Neural cell (in vitro differentiated cells): ENCODE measurements around the gene FHIT. TPM values are rescaled to one million over a fixed set of nuclear protein-coding genes. Genes with fewer than 3 reads are reported as not detected.
"Not testable (repeated sequence)": the region's sequence is repeated elsewhere in the genome, so short reads cannot be mapped to it uniquely, and the experiment has no call there.

Source experiments
- H2AFZ ChIP-seq: fragments of 200-600, 300-800 bp; sonication (generic), shearing (Covaris generic); 2 replicates; pipeline ENCODE4 v1.6.0; 2014; ENCODE audit warnings: low read depth, mild to moderate bottlenecking, antibody characterized with exemption, low read length, moderate library complexity
- H3F3A ChIP-seq: fragments of 200-600 bp; shearing (Covaris generic); 2 replicates; pipeline ENCODE4 v1.6.1; 2016; ENCODE audit warnings: mild to moderate bottlenecking, moderate library complexity, mixed read lengths, antibody characterized with exemption, low read length; ENCODE audit not compliant: insufficient read depth, poor library complexity, severe bottlenecking
- H3K27ac ChIP-seq: fragments of 200-600, 300-800 bp; sonication (generic), shearing (Covaris generic); 2 replicates; pipeline ENCODE4 v1.5.1; 2014; ENCODE audit warnings: mild to moderate bottlenecking, low read length, moderate library complexity
- H3K27me3 ChIP-seq: fragments of 300-800, 200-600 bp; sonication (generic), shearing (Covaris generic); 2 replicates; pipeline ENCODE4 v1.6.0; 2014; ENCODE audit warnings: mild to moderate bottlenecking, low read depth, low read length, moderate library complexity; ENCODE audit not compliant: insufficient read depth
- H3K36me3 ChIP-seq: fragments of 300-800, 200-600 bp; sonication (generic), shearing (Covaris generic); 2 replicates; pipeline ENCODE4 v1.5.1; 2014; ENCODE audit warnings: mild to moderate bottlenecking, antibody characterized with exemption, low read length, moderate library complexity; ENCODE audit not compliant: insufficient read depth
- H3K4me2 ChIP-seq: fragments of 300-800, 200-600 bp; sonication (generic), shearing (Covaris generic); 2 replicates; pipeline ENCODE4 v1.6.0; 2014; ENCODE audit warnings: mild to moderate bottlenecking, low read length
- H3K4me3 ChIP-seq: fragments of 300-800, 200-600 bp; sonication (generic), shearing (Covaris generic); 2 replicates; pipeline ENCODE4 v1.5.1; 2014; ENCODE audit warnings: mild to moderate bottlenecking, low read length, moderate library complexity
- H3K79me2 ChIP-seq: fragments of 200-600 bp; shearing (Covaris generic); replicated peaks from 2 replicates; pipeline ENCODE4 v1.6.0; 2014; ENCODE audit warnings: mild to moderate bottlenecking, low read length, moderate library complexity; ENCODE audit not compliant: insufficient read depth
- H3K9ac ChIP-seq: fragments of 300-800, 200-600 bp; sonication (generic), shearing (Covaris generic); 2 replicates; pipeline ENCODE4 v1.6.1; 2016; ENCODE audit warnings: mild to moderate bottlenecking, low read length, mixed read lengths
- H3K9me2 ChIP-seq: fragments of 200-600 bp; shearing (Covaris generic); 2 replicates; pipeline ENCODE4 v1.6.1; 2016; ENCODE audit warnings: mild to moderate bottlenecking, low read length, mixed read lengths; ENCODE audit not compliant: insufficient read depth
- H3K9me3 ChIP-seq: fragments of 200-600, 300-800 bp; sonication (generic), shearing (Covaris generic); 2 replicates; pipeline ENCODE4 v1.6.1; 2016; ENCODE audit warnings: mild to moderate bottlenecking, mixed run types, low read length, moderate library complexity, mixed read lengths
- H4K20me1 ChIP-seq: fragments of 200-600 bp; shearing (Covaris generic); 2 replicates; pipeline ENCODE4 v1.6.1; 2016; ENCODE audit warnings: mild to moderate bottlenecking, mixed run types; ENCODE audit not compliant: insufficient read depth
- CTCF ChIP-seq: fragments of 450-650 bp; IDR thresholded peaks from 2 replicates; pipeline ENCODE4 v1.5.1; 2014; ENCODE audit warnings: antibody characterized with exemption, mild to moderate bottlenecking, moderate library complexity; ENCODE audit not compliant: poor library complexity, severe bottlenecking
- EP300 ChIP-seq: fragments of 450-650 bp; conservative IDR thresholded peaks from 2 replicates; pipeline ENCODE4 v1.6.1; 2014; ENCODE audit warnings: antibody characterized with exemption, mild to moderate bottlenecking, moderate library complexity; ENCODE audit not compliant: poor library complexity, severe bottlenecking
- EZH2 ChIP-seq: fragments of 200-600, 300-800 bp; shearing (Covaris generic), sonication (generic); IDR thresholded peaks from 2 replicates; pipeline ENCODE4 v1.6.1; 2014; ENCODE audit warnings: antibody characterized with exemption, low read length, borderline replicate concordance, mild to moderate bottlenecking; ENCODE audit not compliant: insufficient read depth, poor library complexity, severe bottlenecking
- MXI1 ChIP-seq: fragments of 450-650 bp; conservative IDR thresholded peaks from 2 replicates; pipeline ENCODE4 v1.6.1; 2014; ENCODE audit warnings: antibody characterized with exemption, mild to moderate bottlenecking; ENCODE audit not compliant: poor library complexity, severe bottlenecking
- POLR2AphosphoS5 ChIP-seq: IDR thresholded peaks from 2 replicates; pipeline ENCODE4 v1.6.1; 2012
- RAD21 ChIP-seq: fragments of 450-650 bp; conservative IDR thresholded peaks from 2 replicates; pipeline ENCODE4 v1.6.1; 2014; ENCODE audit warnings: antibody characterized with exemption, mild to moderate bottlenecking, moderate library complexity
- REST ChIP-seq: IDR thresholded peaks from 2 replicates; pipeline ENCODE4 v1.6.1; 2012; ENCODE audit warnings: borderline replicate concordance
- SMC3 ChIP-seq: fragments of 450-650 bp; conservative IDR thresholded peaks from 2 replicates; pipeline ENCODE4 v1.6.1; 2014; ENCODE audit warnings: antibody characterized with exemption, mild to moderate bottlenecking, moderate library complexity; ENCODE audit not compliant: poor library complexity
- TAF1 ChIP-seq: IDR thresholded peaks from 2 replicates; pipeline ENCODE4 v1.6.1; 2012; ENCODE audit warnings: low read depth
- polyA plus RNA-seq: library from polyadenylated mRNA; depleted of rRNA; stranded (reverse); fragments of >200 nt; gene quantifications from 2 replicates; pipeline ENCODE4 v1.2.3, GENCODE V29; 2014

Gene FHIT
- polyA plus RNA-seq, 1 donor from 2014 or later: not detected

DNA sequence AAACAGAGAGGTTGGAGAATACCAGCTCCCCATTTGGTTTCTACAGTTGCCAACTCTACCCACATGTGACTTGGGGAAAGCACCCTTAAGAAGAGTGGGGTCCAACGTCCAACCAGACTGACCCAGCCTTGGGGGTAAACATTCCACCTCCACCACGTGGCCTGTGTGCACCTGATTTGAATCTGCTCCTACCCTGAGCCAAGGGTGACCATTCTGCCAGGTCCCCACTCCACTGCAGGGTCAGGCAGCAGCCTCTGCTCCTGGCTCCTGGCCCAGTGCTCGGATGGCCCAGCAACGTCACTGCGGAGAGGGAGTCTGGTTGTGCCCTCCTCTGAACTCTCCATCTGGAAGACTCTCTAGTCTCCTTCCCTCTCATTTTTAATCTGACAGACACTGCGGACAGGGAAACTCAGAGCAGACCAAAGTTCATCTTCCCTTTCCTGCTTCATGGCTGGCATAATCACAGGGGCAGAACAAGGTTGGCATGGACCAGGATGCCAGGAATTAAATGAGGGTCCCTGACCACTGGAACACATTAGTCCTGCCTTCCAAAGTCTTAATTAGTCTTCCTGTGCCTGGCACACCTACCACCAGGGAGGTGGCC, 29.4 kb downstream of the FHIT start (continued):
- no peak for TF ChIP-seq REST
- no peak for TF ChIP-seq EP300

- Histone ChIP-seq H3K4me2 (no peak overlapping the region), H3K27me3 (no peaks in the 10 kb centered on the region), H3K4me3 (no peak overlapping the region), H4K20me1 (no peaks in the 10 kb centered on the region), H3F3A (no peaks in the 10 kb centered on the region), H3K36me3 (no peaks in the 10 kb centered on the region), H2AFZ (no peak overlapping the region), H3K9me3 (no peaks in the 10 kb centered on the region), H3K9me2 (no peaks in the 10 kb centered on the region), H3K79me2 (no peaks in the 10 kb centered on the region), H3K9ac (no peak overlapping the region), H3K27ac (no peak overlapping the region)
- TF ChIP-seq EP300 (no peak), POLR2AphosphoS5 (no peak), REST (no peak), EZH2 (no peak), TAF1 (no peak), RAD21 (no peak), SMC3 (no peak), MXI1 (no peak), CTCF (no peak)
Measured at GRCh38 chr3:61218504-61218903, 32.7 kb downstream of the FHIT start.

GRCh38 chr3:61216171-61216570, 35.1 kb downstream of the FHIT start:
- H3K36me3 ChIP-seq, H2AFZ ChIP-seq: not testable (repeated sequence)

More at GRCh38 chr3:61216171-61216570, 35.1 kb downstream of the FHIT start:
- not testable (repeated sequence) for H3K27me3 ChIP-seq, H4K20me1 ChIP-seq, H3K4me3 ChIP-seq, H3K4me2 ChIP-seq, H3F3A ChIP-seq, H3K27ac ChIP-seq, H3K9me2 ChIP-seq, H3K9me3 ChIP-seq, H3K79me2 ChIP-seq, H3K9ac ChIP-seq
